Activated B cell treated with CpG ODN at 0.5 μM for 24 hours (primary cell): ENCODE results near the gene DIP2C. TPM values are rescaled to one million over a fixed set of nuclear protein-coding genes. Genes with fewer than 3 reads are reported as not detected.

Experiments
- ATAC-seq: fragments of 200-7000 bp; cut with Tn5 transposase; one replicate; pipeline ENCODE4 v1.10.0; 2021; ENCODE audit warnings: low read depth, mild to moderate bottlenecking, moderate library complexity
- CTCF ChIA-PET: fragments of 350-600 bp; sonication (Branson Sonifier 250); formaldehyde crosslinking; loops from one replicate; lab custom pipeline; 2021; ENCODE audit warnings: antibody characterized with exemption; lab: Charles Lee
- POLR2A ChIA-PET: fragments of 350-600 bp; sonication (Branson Sonifier 250); formaldehyde crosslinking; loops from one replicate; lab custom pipeline; 2021; ENCODE audit warnings: antibody characterized with exemption; lab: Charles Lee
- DNase-seq: peaks from one replicate; pipeline ENCODE4 v3.0.0; 2022
- H3K27ac Mint-ChIP-seq: one replicate; pipeline ENCODE4 v1.8.0; 2020; ENCODE audit warnings: mixed read lengths
- H3K27me3 Mint-ChIP-seq: one replicate; pipeline ENCODE4 v1.8.0; 2021; ENCODE audit warnings: mixed read lengths
- H3K36me3 Mint-ChIP-seq: one replicate; pipeline ENCODE4 v1.8.0; 2021; ENCODE audit warnings: low read depth, mixed read lengths
- H3K4me1 Mint-ChIP-seq: one replicate; pipeline ENCODE4 v1.8.0; 2021; ENCODE audit warnings: mixed read lengths
- H3K4me3 Mint-ChIP-seq: one replicate; pipeline ENCODE4 v1.8.0; 2020; ENCODE audit warnings: mild to moderate bottlenecking, mixed read lengths
- H3K9me3 Mint-ChIP-seq: one replicate; pipeline ENCODE4 v1.8.0; 2020; ENCODE audit warnings: mixed read lengths
- CTCF ChIP-seq: fragments of 200-600 bp; IDR thresholded peaks from one replicate; pipeline ENCODE4 v1.8.0; 2022; ENCODE audit warnings: antibody characterized with exemption, mild to moderate bottlenecking
- intact Hi-C: fragments of 100-400 bp; cut with micrococcal nuclease; formaldehyde crosslinking; loops from one replicate; pipeline ENCODE4 v1.15.1; 2024
- total RNA-seq: library from RNA; stranded (reverse); gene quantifications from 2 replicates; pipeline ENCODE4 v1.2.3, GENCODE V29; 2022

The DIP2C gene
- total RNA-seq, 1 donor from 2014 or later, result 0.49 TPM

- ATAC-seq (no peak), DNase-seq (no peak)
- Mint-ChIP-seq H3K27me3 (peaks cover 7% of the 10 kb centered on the region), H3K4me3 (no peak overlapping the region), H3K4me1 (no peaks in the 10 kb centered on the region), H3K27ac (no peak overlapping the region), H3K9me3 (no peaks in the 10 kb centered on the region), H3K36me3 (no peaks in the 10 kb centered on the region)
- TF ChIP-seq CTCF, result no peak
- ChIA-PET CTCF (no interaction called here), POLR2A (no interaction called here)
- intact Hi-C loops, result no loop called here
These were observed 25.6 kb downstream of the DIP2C start for GRCh38 chr10:663831-664251.

GRCh38 chr10:663466-663751 is 26.1 kb downstream of the DIP2C start:
- ChIA-PET POLR2A (no interaction called here), CTCF (no interaction called here)
- ATAC-seq, result no peak
- peaks cover 7% of the 10 kb centered on the region for H3K27me3 Mint-ChIP-seq
- no peaks in the 10 kb centered on the region for H3K9me3 Mint-ChIP-seq
- no peak for TF ChIP-seq CTCF
- no peak overlapping the region for H3K27ac Mint-ChIP-seq
- no peak overlapping the region for H3K4me3 Mint-ChIP-seq
- H3K36me3 Mint-ChIP-seq, result no peaks in the 10 kb centered on the region
- DNase-seq, result no peak
- intact Hi-C loops, result no loop called here
- H3K4me1 Mint-ChIP-seq, result no peaks in the 10 kb centered on the region

- intact Hi-C loops, result no loop called here
- Mint-ChIP-seq H3K9me3 (no peaks in the 10 kb centered on the region), H3K4me3 (no peak overlapping the region), H3K4me1 (no peaks in the 10 kb centered on the region), H3K27me3 (peaks cover 7% of the 10 kb centered on the region), H3K36me3 (no peaks in the 10 kb centered on the region), H3K27ac (no peak overlapping the region)
- ATAC-seq, result no peak
- CTCF ChIA-PET, result no interaction called here
- DNase-seq, result no peak
- POLR2A ChIA-PET, result no interaction called here
- no peak for TF ChIP-seq CTCF
These were observed 26.6 kb downstream of the DIP2C start for GRCh38 chr10:662686-663465.

GRCh38 chr10:662223-662605 is 27.3 kb downstream of the DIP2C start:
- ATAC-seq (no peak), DNase-seq (no peak)
- no peak for TF ChIP-seq CTCF
- POLR2A ChIA-PET, result no interaction called here
- CTCF ChIA-PET, result no interaction called here
- H3K4me3 Mint-ChIP-seq, result no peak overlapping the region
- no peaks in the 10 kb centered on the region for H3K36me3 Mint-ChIP-seq
- no peak overlapping the region for H3K27ac Mint-ChIP-seq
- H3K27me3 Mint-ChIP-seq, result peaks cover 7% of the 10 kb centered on the region
- no peaks in the 10 kb centered on the region for H3K9me3 Mint-ChIP-seq
- intact Hi-C loops, result no loop called here
- no peaks in the 10 kb centered on the region for H3K4me1 Mint-ChIP-seq

- POLR2A ChIA-PET, result no interaction called here
- no peak for TF ChIP-seq CTCF
- H3K9me3 Mint-ChIP-seq, result no peaks in the 10 kb centered on the region
- CTCF ChIA-PET, result no interaction called here
- H3K27ac Mint-ChIP-seq, result no peak overlapping the region
- H3K27me3 Mint-ChIP-seq, result peaks cover 7% of the 10 kb centered on the region
- no peaks in the 10 kb centered on the region for H3K36me3 Mint-ChIP-seq
- no peaks in the 10 kb centered on the region for H3K4me1 Mint-ChIP-seq
- ATAC-seq, result no peak
- no peak for DNase-seq
- intact Hi-C loops, result no loop called here
- H3K4me3 Mint-ChIP-seq, result no peak overlapping the region
These were observed 27.8 kb downstream of the DIP2C start for GRCh38 chr10:661597-662222.
